ENCODE data around the gene MREG.
"Not testable (repeated sequence)": the region's sequence is repeated elsewhere in the genome, so short reads cannot be mapped to it uniquely, and the experiment has no call there.

MREG gene

DNA sequence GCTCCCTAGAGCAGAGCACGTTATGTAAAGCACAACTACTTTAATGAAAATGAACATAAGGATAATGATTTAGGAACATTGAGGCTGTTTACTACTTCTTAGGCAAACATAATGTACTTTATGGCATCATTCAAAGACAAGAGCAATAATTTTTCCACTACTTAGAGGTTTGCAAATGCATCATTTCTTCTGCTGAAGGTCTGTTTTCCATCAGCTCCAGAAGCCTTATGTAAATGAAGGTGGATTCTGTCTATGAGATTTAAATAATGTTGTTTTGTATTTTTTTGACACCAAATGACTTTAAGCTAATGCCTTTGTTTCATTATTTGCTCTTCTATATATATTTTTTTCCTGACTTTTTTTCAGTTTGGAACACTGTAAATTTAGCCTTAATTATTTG is 28.1 kb downstream of the MREG start:
- no peak for DNase-seq

DNA sequence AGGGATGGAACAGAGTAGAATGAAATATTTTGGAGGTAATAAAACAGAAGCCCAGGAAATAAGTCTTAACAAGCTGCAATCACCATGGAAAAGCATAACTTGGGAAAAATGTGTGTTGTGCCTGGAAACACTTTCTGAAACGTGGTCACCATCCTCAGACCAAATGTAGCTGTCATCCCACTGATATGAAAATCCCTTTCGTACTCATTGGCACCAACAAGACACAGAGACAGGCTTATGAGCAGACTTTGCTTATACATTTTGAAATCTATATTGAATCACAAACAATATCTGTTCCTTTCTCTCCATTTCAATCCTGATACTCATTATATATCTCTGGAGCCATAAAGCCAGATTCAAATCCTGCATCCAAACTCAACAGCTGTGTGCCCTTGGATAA is 28.7 kb downstream of the MREG start:
- DNase-seq = no peak

DNA sequence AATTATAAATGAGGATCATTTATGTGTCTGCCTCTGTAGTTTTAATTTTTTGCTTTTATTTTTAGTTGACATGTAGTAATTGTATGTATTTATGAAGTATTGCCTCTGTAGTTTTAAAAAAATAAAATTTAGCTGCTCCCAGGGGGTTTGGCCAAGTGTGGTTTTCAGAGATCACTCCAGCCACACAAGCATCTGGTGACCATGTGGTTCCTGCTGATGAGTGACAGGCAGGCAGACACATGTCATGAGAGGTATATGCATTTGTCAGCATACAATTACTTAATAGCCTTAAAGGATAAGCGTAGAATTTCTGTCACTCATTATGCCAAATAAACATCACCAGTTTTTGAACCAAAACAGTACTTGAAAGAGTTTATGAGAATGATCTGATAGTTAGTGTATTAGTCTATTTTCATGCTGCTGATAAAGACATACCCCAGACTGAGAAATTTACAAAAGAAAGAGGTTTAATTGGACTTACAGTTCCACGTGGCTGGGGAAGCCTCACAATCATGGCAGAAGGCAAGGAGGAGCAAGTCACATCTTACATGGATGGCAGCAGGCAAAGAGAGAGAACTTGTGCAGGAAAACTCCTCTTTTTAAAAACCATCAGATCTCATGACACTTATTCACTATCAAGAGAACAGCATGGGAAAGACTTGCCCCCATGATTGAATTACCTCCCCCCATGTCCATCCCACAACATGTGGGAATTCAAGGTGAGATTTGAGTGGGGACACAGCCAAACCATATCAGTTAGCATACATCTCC is 29.6 kb downstream of the MREG start:
- peak; percentile 61 for DNase-seq

DNA sequence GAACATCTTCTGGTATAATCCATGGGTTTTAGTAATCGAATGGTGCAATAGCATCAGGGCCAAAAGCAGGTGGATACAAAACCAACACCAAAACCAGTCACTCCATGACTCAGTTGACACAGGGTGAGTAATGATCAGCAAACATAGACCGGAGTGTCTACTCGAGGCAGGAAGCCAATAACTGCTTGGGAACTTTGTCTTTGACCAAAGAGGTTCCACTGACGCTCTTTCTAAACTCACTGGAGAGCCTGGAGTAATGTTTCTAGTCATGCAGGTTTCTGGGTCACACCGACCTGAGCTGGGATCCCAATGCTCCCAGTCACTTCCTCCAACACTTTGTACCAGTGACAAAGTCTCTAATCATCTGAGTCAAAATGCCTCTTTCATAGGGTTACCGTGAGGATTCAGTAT is 30.9 kb downstream of the MREG start:
- DNase-seq = no peak

DNA sequence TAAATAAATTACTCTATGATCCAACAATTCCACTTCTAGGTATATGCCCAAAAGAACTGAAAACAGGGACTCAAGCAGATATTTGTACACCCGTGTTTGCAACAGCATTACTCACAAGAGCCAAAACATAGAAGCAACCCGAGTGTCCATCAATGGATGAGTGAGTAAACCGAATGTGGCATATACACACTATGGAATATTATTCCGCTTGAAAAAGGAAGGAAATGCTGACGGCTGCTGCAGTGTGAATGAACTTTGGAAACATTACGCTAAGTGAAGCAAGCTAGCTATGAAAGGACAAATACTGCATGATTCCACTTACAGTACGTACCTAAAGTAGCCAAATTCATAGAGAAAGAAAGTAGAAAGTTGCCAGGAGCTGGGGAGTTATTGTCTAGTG is 32.2 kb downstream of the MREG start:
- DNase-seq = no peak

DNA sequence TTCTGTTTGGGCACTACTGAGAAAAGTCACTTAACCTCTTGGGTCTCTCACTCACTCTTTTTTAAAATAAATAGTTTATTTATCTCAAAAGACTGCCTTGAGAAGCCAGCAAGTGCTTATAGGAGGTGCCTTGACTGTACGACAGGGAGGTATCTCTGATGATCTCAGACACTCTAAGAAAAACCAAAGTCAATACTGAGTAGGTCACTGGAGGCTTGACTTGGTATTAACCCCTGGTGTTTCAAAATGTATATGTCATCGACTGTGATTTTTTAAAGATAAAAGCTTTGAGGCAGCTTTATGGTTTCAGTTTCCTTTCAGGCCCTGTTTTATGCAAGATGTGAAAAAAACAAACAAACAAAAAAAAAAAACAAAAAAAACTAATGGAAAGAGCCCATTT is 33.7 kb downstream of the MREG start:
- no peak for DNase-seq

DNA sequence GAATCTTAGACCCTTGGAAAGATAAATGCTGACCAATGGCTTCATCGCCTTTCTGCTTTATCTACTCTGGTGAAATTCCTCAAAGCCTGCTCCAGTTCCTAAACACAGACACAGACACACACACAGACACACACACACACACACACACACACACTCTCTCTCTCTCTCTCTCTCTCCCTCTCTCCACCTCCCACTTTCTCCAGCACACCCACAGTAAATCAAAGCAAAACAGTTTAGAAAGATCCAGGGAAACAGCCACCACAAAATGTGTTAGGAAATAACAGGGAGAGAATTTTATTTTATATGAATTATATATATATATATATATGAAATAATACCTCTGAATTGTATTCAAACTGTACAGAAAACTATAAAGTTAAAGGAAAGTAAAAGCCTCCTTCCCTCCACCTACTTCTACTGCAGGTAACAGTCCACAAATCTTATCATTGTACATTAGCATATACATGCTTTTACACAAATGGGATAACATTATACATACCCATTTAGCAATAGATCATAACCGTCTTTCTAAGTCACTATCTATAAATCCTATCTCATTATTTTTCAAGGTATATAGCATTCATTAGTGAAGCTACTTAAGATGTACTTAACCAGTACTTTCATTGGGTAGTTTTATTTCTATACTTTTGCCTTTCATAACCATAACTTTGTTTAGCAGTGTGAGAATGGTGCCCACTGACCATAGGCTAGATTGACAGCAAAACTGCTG is 38.5 kb downstream of the MREG start:
- no peak for DNase-seq

DNA sequence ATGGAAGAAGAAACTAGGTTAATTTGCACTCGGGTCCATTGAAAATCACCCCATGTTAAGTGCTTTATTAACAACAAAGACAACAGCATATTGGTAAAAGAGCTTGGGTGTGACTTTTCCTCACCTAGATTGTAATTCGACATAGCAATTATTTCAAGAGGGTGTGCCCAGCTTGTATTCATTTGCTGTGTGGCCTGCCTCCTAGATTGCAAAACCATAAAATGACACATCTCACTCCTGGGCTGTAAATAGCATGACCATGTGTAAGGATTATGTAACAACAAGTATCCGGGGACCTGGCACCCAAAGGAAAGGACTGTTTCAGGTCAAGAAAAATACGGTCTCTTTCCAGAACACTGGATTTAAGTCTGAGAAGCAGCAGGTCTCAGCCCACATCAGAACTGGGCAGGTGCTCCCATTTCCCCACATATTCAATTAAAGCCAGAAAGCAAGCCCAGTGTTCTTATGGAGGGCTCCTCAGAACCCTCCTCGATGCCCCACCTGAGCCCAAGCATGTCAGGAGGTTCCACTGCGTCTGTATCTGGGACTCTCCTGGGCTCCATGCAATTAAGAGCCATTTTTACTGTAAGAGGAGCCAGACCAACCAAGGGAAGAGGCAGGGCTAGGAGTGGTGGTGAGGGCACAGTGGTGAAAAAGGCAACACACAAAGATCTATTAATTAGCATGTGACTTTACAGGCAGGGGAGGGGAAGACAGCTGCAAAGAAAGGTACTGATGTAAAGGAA is 39.2 kb downstream of the MREG start:
- no peak for DNase-seq

DNA sequence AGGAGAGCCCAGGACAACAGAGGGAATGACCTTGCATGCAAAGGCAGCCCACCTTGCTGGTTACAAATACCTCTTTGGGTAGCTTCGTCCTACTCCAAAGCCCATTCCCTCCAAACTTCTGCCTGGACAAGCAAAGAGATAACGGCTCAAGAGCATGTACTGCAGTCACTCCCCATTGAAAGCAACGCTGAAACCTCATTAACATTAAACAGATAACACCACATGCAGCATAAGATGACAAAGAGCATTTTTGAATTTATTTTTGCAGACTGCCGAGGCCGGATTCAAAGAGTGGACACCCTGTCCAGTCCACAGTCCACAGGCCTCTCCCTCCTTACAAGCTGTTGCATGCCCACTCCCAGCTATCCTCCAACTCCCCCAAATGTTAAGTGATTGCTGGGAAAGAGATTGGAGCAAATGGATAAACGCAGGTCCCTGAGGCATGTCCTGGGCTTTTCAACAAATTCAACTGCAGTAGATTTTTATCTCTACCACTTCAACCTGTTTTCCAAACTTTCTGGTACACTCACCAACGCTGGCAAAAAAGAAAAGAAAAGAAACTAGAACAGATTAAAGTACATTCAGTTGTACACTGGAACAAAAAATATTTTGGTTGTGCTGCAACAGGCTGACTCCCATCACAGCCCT is 40.1 kb downstream of the MREG start:
- DNase-seq = no peak

DNA sequence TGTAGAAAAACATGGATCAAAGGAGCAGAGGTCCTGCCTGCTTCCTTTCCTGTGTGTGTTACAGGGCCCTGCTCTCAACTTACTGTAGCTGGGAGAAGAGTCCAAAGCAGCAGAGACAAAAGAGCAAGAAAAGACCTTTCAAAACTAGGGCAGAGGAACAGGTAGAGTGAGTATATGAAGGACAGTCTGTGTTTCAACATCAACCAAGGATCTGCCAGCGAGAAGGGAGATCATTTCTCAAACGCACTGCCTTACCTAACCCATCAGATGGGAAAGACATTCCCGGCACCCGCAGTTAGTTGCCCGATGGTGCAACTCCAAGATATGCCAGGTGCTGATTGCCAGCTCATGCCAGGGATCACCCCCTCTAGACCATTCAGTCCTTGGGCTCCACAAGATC is 41.7 kb downstream of the MREG start:
- no peak for DNase-seq

DNA sequence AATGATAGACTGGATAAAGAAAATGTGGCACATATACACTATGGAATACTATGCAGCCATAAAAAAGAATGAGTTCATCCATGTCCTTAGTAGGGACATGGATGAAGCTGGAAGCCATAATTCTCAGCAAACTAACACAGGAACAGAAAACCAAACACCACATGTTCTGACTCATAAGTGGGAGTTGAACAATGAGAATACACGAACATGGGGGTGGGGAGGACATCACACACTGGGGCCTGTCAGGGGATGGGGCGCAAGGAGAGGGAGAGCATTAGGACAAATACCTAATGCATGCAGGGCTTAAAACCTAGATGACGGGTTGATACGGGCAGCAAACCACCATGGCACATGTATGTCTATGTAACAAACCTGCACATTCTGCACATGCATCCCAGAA is 42.5 kb downstream of the MREG start:
- not testable (repeated sequence) for DNase-seq

DNA sequence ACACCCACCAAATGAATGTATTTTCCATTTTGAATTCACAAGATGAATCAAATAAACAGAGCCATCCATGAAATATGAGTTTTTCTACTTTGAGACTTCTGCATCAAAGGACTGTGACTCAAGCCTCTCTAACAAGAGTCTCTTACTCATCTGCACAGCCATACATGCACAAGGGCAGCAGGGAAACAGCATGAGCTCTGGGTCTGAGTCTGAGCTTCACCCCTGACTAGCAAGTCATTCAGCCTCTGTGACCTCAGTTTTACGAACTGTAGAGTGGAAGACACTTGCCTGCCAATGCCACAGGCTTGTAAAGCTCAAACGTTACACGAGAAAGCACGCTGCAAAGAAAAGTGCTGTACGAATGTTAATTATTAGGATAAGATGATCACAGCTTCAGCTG is 42.9 kb downstream of the MREG start:
- no peak for DNase-seq

DNA sequence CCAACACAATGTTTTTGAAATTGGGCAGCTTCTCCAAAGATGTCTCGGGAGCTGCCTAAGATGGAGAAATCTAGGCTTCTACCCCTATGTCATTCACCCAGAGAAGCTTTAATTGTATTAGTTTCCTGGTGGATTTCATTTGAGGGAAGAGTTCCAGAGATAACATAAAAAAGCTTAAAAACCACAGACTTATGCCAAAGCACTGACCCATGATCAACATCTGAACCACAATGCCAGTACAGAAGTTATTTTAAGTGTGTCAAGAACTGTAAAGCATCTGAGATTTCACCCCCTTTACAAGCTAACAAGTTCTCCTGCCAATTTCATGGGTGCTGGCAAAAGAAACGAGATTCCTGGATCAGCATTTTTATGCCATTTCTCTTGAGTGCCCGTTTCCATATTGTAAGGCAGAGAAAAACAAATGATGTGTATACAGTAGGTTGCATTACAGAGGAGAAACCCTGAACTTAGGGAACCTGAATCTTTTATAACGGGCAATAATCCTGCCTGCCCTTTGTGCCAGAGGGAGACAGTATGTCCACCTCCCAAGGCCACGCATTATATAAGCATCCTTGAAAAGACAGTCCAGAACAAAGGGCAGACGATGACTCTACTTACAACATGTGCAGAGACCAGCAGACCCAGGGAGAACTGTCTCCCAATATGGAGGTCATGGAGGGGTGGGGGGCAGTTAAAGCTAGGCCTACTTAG is 44.1 kb downstream of the MREG start:
- no peak for DNase-seq

DNA sequence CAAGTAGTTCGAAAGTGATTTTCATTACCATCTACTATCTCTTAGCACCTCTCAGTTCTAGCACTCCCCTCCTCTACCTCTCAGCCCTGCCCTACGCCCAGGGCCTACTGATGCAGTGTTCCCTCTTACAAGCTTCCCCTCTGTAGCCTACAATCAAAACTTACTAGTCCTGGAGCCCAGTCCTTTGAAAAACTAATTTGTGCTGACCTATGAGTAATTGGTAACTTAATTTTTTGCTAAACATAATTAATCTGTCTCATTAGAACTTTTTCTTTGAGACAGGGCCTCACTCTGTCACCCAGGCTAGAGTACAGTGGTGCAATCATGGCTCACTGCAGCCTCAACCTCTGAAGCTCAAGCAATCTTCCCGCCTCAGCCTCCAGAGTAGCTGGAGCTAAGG is 44.9 kb downstream of the MREG start:
- no peak for DNase-seq

DNA sequence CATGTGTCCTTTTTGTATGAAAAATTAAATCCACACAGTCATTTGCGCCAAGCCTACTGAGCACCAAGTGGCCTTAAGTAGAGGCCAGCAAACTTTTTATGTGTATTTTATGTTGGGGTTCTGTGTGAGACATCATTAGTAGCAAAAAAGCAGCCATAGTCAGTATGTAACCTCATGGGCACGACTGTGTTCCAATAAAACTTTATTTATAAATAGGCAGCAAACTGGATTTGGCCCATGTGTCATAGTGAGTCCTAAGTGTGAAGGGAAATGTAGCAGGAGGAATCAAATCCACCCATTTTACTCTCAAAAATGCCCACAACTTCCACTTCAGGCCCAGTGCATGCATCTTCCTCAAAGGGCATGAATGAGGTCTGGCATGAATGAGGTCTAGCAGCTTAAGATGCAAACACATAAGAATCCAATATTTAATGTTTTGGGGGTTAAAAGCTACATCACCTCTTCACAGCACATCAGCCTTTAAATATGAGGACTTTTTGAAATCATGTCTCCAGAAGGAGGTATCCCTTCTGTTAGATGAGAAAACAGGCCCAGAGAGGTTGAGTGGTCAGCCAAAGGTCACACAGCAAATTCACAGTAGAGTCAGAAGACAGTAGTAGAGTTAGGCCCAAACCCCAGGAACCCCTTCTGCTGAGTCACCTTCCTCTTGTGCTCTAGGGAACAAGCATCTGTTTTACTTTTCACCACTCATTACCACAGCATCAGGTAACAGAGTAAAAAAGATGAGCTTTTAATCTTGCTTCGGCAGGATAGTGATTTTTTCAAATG is 45.6 kb downstream of the MREG start:
- DNase-seq = peak; percentile 27

DNA sequence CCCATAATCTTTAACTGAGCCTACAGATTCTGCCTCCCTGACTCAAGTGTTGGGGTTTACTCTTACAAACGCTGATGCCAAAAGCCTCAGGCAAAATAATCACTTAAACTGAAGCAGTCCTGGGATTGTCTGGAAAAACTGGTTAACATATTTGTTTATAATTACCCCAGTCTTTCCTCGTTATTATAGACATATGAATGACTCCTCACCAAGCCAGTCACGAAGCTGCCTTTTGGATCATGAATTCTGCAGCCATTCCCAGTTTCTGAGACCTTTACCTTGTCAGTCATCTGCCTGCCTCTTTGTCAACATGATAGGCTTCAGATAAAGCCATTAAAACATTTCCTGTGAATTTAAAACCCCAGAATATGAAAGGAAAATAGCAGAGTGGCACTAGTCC is 46.4 kb downstream of the MREG start:
- no peak for DNase-seq

DNA sequence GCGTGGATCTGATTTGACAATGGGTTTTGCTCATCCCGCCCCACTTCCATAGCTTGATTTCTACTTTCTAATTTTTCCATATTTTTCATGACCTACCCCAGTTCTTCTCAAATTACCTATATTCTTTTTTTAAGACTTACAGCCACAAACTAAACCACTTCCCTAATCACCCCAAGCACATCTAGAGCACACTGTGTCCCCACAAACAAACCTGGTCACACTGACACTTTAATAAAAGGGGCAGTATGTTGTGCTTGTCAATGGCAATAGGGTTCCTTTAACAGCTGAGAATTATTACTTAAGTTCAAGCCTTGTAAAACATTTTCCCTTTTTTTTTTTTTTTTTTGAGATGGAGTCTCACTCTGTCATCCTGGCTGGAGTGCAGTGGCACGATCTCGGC is 47.1 kb downstream of the MREG start:
- no peak for DNase-seq

DNA sequence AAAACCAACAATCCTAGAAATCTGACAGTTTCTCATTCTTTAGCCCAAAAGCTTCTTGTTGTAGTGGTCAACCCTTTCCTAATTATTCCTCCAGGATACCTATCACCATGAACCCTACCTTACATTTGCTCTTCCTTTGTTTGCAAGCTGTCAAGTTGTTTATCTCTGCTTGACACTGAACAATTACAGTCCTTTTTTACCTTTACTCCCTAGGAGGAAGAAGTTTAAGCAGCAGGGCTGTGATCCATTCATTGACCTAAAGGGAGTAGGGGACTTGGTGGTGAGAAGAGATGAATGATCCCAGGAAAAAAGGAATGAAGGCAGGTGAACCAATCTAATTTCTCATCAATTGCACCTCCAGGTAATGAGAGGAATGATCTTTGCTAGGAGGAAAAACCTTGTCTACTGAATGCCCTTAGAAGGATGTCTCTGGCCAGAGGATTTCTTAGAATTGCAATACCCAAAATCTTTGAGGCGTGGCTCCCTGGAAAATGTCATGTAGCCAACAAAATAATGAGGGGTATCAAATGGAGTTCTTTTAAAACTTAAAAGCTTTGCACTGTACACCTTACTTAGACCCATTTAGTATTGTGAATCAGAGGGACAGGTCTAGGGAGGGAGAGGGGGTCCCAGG is 47.7 kb downstream of the MREG start:
- no peak for DNase-seq

DNA sequence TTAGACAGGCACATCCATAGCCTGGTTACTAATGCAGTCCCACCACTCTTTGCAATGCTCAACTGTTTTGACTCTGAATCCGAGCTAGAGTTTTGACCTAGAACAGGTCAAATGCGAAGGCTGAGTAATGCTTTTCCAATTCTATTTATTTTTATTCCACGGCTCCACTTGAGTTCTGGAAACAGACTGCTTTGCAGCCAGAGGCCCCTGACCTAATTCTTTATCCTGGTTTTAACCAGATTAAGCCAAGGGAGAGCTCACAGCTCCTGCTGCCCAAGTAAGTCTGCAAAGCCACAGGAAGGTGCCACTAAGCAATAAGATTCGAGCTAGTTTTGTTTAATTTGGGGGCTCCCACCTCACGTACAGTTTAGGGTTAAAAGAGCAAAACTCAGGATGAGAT is 51.4 kb downstream of the MREG start:
- DNase-seq = no peak

DNA sequence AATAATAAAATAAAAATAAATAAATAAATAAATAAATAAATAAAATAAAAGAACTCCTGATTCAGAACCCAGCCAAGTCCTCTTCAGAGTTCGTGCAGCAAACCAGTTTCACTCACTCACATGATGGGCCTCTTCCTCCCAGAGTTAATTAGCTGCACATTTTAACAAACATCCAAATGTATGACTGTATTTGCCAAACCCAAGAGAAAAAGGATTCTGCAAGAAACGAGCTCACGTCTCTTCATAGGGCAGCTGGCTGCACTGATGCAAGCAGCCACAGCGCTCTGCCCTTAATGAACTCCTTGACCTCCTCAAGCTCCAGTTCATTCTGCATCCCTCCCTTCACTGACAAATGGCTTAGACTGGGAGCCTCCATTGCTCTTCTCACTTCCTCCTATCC is 55.1 kb downstream of the MREG start:
- DNase-seq = no peak

DNA sequence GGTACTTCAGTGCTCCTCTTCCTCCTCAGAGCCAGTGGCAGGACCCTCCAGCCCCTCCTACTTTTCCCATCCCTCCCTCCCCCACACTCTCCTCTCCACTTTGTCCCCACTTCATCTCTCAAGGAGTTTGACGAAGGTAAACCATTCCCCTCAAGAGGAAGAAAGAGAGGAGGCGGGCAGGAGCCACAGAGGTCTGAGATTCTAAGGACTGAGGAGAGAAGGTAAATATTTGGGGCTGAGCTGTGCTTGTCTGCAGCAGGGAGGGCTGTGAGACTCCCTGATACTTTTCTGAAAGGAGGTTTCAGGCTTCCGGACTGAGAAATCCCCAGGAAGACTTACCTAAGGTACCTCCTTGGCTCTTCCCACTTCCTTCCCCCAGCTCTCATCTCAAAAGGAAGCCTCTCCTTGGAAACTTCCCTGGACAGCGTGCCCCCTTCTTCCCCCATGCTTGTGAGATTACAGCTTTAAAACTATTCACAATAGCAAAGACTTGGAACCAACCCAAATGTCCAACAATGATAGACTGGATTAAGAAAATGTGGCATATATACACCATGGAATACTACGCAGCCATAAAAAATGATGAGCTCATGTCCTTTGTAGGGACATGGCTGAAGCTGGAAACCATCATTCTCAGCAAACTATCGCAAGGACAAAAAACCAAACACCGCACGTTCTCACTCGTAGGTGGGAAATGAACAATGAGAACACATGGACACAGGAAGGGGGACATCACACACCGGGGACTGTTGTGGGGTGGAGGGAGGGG is 55.8 kb downstream of the MREG start:
- not testable (repeated sequence) for DNase-seq
